Fibroblast of skin of abdomen (primary cell): Measurements from ENCODE around the gene AKT2.

Source experiments
- DNase-seq: peaks from one replicate; pipeline ENCODE4 v3.0.0-alpha.2; 2013

The AKT2 gene

GRCh38 chr19:40298026-40298425 is 12.9 kb upstream of the AKT2 start:
- no peak for DNase-seq

GRCh38 chr19:40294560-40294959 is 9.4 kb upstream of the AKT2 start:
- DNase-seq, result no peak

- DNase-seq, result no peak
Observed at GRCh38 chr19:40286971-40287421, 1.9 kb upstream of the AKT2 start.

- no peak for DNase-seq
Observed at GRCh38 chr19:40286235-40286970, 1.3 kb upstream of the AKT2 start.

GRCh38 chr19:40285353-40286234 is 449 bp upstream of the AKT2 start:
- peak; percentile 100 for DNase-seq

- no peak for DNase-seq
Observed at GRCh38 chr19:40284251-40284500, 969 bp downstream of the AKT2 start.

GRCh38 chr19:40283414-40284250 is 1.5 kb downstream of the AKT2 start:
- no peak for DNase-seq

- peak; percentile 25 for DNase-seq
Observed at GRCh38 chr19:40282920-40283319, 2.2 kb downstream of the AKT2 start.

- DNase-seq, result no peak
Observed at GRCh38 chr19:40282209-40282580, 3.0 kb downstream of the AKT2 start.

GRCh38 chr19:40281381-40282208 is 3.5 kb downstream of the AKT2 start:
- no peak for DNase-seq

GRCh38 chr19:40280608-40281221 is 4.4 kb downstream of the AKT2 start:
- DNase-seq, result no peak

- no peak for DNase-seq
Observed at GRCh38 chr19:40279761-40280607, 5.2 kb downstream of the AKT2 start.

- peak; percentile 57 for DNase-seq
Observed at GRCh38 chr19:40279120-40279551, 6.0 kb downstream of the AKT2 start.

- DNase-seq, result no peak
Observed at GRCh38 chr19:40278361-40279035, 6.6 kb downstream of the AKT2 start.

- DNase-seq, result no peak
Observed at GRCh38 chr19:40277356-40278059, 7.6 kb downstream of the AKT2 start.

- no peak for DNase-seq
Observed at GRCh38 chr19:40274585-40275544, 10.3 kb downstream of the AKT2 start.

- DNase-seq, result no peak
Observed at GRCh38 chr19:40273469-40274360, 11.4 kb downstream of the AKT2 start.
